GM19395 (cell line): ENCODE data around the gene NPC2.

Source experiments
- ATAC-seq: cut with Tn5 transposase; IDR thresholded peaks from one replicate; pipeline ENCODE4 v1.9.1; 2021; ENCODE audit warnings: mild to moderate bottlenecking, moderate library complexity; ENCODE audit not compliant: unreplicated experiment

NPC2 gene

DNA sequence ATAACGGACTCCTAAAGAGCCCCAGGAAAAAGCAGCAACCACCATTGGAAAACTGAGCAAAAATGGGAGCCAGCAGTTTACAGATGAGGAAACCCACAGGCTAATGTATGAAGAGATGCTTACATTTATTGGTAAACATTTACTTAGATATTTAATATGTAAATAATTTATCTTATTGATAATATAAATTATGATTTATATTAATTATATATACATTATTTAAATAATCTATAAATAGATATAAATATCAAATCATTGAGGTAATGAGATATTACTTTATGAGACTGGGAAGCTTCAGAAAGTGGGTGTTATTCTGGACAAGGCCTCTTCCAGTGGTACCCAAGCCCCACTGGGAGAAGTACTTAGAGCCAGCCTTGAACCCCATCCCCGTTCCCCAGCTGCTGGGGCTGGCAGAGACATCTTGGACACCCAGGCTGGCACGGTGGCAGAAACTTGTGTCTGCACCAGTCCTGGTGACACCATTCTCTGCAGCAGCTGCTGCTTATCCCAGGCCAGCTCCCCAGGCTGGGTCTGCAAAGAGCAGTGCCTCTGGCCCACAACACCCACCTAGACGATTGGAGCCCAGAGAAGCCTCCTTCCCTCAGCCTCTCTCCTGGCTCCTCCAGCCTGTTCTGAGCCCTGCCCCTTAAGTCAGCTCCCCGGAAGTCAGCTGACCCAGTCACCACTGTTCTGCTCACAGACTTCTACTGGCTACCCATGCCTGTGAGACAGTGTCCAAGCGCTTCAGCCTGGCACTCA, 26.4 kb upstream of the NPC2 start:
- no peak for ATAC-seq

- ATAC-seq = no peak
Measured at GRCh38 chr14:74518221-74518620, 25.1 kb upstream of the NPC2 start.

GRCh38 chr14:74517731-74518130, 24.6 kb upstream of the NPC2 start:
- ATAC-seq = no peak

GRCh38 chr14:74516451-74517160, 23.5 kb upstream of the NPC2 start:
- no peak for ATAC-seq

DNA sequence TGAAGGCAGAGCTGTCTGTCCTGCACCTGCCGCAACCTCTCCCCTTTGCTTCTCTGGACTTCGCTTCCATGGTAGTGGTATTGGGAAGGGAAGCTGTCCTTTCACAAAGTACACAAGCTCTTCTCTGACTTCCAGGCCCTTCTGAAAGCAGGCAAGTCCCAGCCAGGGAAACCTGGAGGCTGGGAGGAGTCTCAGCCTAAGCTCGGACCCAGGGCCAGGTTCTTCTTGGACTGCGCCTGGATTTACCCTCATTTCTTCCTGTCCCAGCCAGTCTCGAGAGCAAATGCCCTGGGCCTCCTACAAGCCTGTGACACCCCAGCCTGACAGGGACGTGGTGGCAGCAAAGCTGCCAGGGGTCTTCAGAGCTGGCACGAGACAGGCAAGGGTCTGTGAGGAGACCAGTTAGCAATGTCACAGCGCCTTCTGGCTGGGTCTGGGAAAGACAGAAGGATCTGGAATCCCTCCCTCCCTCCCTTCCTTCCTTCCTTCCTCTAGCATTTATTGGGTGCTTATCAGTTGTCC, 22.8 kb upstream of the NPC2 start:
- no peak for ATAC-seq

DNA sequence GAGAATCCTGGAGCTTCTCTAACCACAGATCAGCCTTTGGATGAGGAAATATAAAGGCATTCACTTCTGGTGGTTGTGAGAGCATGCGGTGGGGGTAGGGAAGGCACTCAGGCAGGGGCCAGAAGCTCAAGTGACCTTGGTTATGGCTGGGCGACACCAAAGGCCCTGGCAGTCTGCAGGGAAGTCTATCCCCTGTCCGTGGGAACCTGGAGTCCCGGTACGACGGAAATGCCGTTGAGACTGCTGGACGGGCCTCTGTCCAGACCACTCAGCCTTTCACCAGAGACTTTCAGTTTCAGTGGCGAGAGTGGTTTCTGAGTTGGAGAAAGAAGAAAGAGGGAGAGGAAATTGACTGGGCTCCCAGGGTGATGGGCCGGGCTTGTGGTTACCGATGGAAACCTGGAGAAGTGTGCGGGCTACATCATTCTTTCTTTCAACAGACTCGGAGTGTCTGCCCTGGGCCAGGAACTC, 21.4 kb upstream of the NPC2 start:
- ATAC-seq = no peak

- ATAC-seq = no peak
Measured at GRCh38 chr14:74511966-74512830, 19.1 kb upstream of the NPC2 start.

DNA sequence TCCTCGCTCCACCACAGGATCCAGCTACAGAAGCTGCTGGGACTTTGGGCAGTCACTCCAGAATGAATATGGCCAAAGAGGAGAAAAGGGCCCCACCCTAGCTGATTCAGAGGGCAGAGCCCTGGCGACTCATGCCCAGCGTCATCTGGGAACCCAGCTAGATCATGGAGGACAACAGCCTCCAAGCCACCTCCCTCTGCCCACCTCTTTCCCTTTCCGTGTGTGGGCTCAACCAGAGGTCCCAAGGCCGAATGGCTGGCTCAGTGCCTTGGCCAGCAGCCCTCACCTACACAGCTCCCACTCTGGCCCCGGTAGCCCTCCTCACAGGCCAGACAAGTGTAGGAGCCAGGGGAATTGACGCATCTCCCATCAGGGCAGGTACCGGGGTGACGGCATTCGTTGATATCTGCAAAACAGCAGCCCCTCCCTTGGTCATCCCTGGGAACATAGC, 17.9 kb upstream of the NPC2 start:
- ATAC-seq = no peak

- ATAC-seq = no peak
Measured at GRCh38 chr14:74510223-74510931, 17.3 kb upstream of the NPC2 start.

- ATAC-seq = no peak
Measured at GRCh38 chr14:74509587-74510222, 16.6 kb upstream of the NPC2 start.

- no peak for ATAC-seq
Measured at GRCh38 chr14:74508844-74509428, 15.8 kb upstream of the NPC2 start.

DNA sequence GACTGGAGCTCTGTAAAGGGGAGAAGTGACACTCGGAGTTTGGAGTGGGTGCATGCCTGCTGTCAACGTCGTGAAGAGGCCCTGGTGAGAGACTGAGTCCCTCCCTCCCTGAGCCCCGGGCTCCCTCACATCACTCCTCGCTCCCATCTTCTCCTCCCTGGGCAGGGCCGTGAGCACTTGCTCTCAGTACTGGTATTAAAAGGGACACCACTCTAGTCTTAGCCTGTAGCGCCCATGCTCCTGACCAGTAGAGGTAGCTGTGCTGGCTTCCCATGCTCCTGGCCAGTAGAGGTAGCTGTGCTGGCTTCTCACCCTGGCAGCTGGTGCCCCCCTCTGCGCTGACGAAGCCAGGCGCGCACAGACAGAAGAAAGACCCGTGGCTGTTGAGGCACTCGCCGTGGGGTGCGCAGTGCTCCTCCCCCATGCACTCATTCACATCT, 15.2 kb upstream of the NPC2 start:
- ATAC-seq = no peak

DNA sequence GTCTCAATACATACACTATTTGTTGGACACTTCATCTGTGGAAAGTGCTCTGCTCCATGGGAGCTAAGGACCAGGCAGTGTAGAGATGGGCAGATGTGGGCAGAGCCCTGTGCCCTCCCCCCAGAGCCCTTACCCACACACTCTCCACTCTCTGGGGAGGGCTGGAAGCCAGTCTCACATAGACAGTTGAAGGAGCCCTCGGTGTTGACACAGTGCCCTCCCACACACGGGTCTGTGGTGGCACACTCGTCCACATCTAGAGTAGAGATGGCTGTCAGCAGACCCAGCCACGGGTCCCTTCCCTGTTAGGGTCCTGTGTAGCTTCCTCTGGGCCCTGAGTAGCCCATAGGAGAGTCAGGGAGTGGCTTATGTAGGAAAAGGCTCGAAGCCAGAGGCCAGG, 14.7 kb upstream of the NPC2 start:
- ATAC-seq = no peak

GRCh38 chr14:74507085-74507484, 14.0 kb upstream of the NPC2 start:
- ATAC-seq = no peak

DNA sequence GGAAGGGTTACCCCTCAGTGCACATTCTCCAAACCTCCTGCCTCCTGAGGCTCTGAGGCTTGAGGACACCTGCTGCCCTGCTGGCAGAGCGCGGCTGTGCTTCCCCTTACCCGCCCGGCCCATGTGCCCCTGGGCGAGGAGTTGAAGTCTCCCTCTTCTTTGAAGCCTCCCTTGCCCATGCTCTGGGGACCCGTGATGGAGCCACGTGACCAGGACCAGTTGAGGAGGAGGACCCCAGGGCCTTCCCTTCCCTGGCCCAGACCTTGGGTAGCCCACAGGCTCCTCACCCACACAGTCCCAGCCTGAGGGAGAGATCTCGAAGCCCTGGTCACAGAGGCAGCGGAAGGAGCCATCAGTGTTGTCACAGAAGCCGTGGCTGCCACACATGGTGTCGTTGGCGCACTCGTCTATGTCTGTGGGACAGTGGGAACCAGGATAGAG, 13.3 kb upstream of the NPC2 start:
- ATAC-seq = no peak

DNA sequence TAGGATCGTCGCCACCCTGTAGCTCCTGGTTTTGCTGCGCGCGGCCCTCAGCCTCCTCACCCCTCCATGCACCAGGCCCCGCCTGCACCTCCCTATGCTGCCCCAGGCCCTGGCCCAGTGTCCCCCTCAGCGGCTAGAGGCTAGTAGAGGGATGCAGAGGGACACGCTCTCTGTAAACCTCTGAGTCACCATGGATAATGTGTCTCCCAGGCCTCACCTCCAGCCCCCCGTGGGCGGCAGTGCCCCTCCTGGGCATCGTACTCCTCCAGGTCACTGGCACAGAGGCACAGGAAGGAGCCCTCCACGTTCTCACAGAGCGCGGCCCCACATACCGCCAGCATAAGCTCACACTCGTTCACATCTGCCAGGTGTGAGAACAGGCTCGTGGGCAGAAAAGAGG, 12.7 kb upstream of the NPC2 start:
- ATAC-seq = no peak

DNA sequence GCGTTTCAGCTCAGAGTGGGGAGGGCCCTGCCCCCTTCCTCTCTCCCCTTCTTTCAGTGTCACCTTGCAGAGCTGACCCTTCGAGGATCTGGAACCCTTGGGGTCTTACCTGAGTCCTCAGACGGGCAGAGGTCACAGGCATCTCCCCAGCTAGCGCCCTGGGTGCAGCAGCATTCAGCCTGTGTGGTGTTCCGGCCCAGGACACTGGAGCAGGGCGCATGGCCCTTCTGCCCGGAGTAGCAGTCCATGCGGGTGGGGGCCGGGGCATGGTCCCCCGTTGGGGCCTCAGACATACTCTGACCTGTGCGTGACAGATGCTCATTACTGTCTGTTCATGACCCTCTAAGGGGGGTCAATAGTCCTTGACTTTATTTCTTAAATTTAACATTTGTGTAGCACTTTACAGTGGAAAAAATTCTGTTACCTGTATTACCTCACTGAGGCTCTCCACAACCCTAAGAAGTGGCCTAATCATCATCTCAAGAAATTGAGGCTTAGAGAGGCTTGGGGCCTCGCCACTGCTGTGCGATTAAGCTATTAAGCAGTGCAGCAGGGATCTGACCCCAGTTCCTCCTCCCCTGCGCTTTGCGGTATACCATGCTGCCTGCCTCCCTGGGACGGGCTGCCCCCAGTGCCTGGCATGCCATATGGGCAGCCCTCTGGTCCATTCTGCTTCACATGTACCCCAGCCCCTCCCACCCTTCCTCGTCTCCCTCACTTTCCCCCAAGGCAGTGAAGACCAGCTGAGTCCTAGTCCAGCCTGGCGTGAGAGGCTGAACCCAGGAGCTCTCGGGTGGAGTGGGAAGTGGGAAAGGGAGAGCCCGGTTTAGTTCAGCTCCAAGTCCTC, 12.0 kb upstream of the NPC2 start:
- no peak for ATAC-seq

DNA sequence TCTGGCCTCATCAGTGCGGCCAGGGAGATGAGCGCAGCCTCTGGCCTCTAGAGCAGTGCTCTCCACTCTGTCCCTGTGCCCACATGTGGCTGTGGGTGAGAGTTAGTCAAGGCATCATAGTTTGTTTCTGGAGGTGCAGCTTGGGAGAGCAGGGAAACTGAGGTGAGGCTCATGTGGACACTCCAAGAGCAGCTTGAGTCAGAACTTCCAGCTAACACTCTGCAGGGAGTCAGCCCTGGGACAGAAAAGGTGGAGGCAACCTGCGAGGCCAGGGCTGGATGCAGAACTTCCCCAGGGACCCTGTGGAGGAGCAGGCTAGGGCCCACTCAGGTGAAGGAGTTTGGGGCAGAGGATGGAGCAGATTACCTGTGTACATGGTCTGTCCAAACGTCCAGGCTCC, 11.3 kb upstream of the NPC2 start:
- no peak for ATAC-seq

DNA sequence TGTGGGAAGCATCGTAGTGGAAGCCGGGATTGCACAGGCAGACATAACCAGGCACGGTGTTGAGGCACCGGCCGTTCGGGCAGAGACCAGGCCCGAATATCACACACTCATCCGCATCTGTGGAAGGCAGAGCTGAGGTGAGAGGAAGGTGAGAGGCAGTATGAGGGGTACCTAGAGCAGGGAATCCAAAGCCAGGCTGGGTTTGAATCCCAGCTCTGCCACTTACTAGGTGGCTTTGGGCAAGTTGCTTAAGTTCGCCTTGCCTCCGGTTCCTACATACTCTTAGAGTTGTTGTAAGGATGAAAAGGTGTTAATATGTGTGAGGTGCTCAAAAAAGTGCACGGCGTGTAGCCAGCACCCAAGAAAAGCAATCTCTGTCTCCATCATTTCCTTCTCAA, 10.8 kb upstream of the NPC2 start:
- no peak for ATAC-seq
